ENCODE results near the gene CDHR5. TPM values are rescaled to one million over a fixed set of nuclear protein-coding genes. Genes with fewer than 3 reads are reported as not detected.

The CDHR5 gene
- total RNA-seq, 2 donors from 2014 or later, result 140 to 310 TPM

- Histone ChIP-seq H3K9ac (ENCODE audit: low read depth in 2 of 2, low read length in 2 of 2) (no peak overlapping the region), H3K27me3 (no peaks in the 10 kb centered on the region), H3K4me3 (no peak overlapping the region), H3K36me3 (peaks cover 6% of the 10 kb centered on the region), H3K27ac (no peak overlapping the region), H3K9me3 (no peaks in the 10 kb centered on the region), H3K4me1 (no peaks in the 10 kb centered on the region)
- peak; percentile 73 for DNase-seq
- TF ChIP-seq CTCF (IDR thresholded peaks at IDR 0.05), result peak; percentile 73
- intact Hi-C loops (cut with DNase I), result loop anchor here (5.0 kb wide), 1 partner anchor 65 kb away; no protein-coding TSS in a partner anchor
Measured at GRCh38 chr11:662689-663274, 38.0 kb upstream of the CDHR5 start.

- no peak overlapping the region for H3K9ac ChIP-seq (ENCODE audit: low read depth in 2 of 2, low read length in 2 of 2)
- H3K36me3 ChIP-seq, result peaks cover 6% of the 10 kb centered on the region
- H3K9me3 ChIP-seq, result no peaks in the 10 kb centered on the region
- no peak overlapping the region for H3K27ac ChIP-seq
- no peak for DNase-seq
- H3K4me3 ChIP-seq, result no peak overlapping the region
- no peaks in the 10 kb centered on the region for H3K4me1 ChIP-seq
- intact Hi-C loops (cut with DNase I), result loop anchor here (5.0 kb wide), 1 partner anchor 66 kb away; no protein-coding TSS in a partner anchor
- TF ChIP-seq CTCF (IDR thresholded peaks at IDR 0.05), result no peak
- no peaks in the 10 kb centered on the region for H3K27me3 ChIP-seq
Measured at GRCh38 chr11:660681-661444, 36.1 kb upstream of the CDHR5 start.

GRCh38 chr11:660281-660680 lies 35.5 kb upstream of the CDHR5 start:
- Histone ChIP-seq H3K9me3 (no peaks in the 10 kb centered on the region), H3K27me3 (no peaks in the 10 kb centered on the region), H3K4me3 (no peak overlapping the region), H3K36me3 (peaks cover 6% of the 10 kb centered on the region), H3K9ac (ENCODE audit: low read depth in 2 of 2, low read length in 2 of 2) (no peak overlapping the region), H3K4me1 (peaks cover 5% of the 10 kb centered on the region), H3K27ac (no peak overlapping the region)
- no peak for DNase-seq
- intact Hi-C loops (cut with DNase I), result loop anchor here (5.0 kb wide), 1 partner anchor 67 kb away; no protein-coding TSS in a partner anchor
- no peak for TF ChIP-seq CTCF (IDR thresholded peaks at IDR 0.05)

- no peaks in the 10 kb centered on the region for H3K27me3 ChIP-seq
- no peaks in the 10 kb centered on the region for H3K9me3 ChIP-seq
- H3K36me3 ChIP-seq, result peaks cover 6% of the 10 kb centered on the region
- DNase-seq, result no peak
- no peak overlapping the region for H3K27ac ChIP-seq
- peaks cover 9% of the 10 kb centered on the region for H3K4me1 ChIP-seq
- no peak overlapping the region for H3K9ac ChIP-seq (ENCODE audit: low read depth in 2 of 2, low read length in 2 of 2)
- intact Hi-C loops (cut with DNase I), result loop anchor here (5.0 kb wide), 1 partner anchor 68 kb away; no protein-coding TSS in a partner anchor
- no peak for TF ChIP-seq CTCF (IDR thresholded peaks at IDR 0.05)
- H3K4me3 ChIP-seq, result no peak overlapping the region
Measured at GRCh38 chr11:659532-660085, 34.9 kb upstream of the CDHR5 start.

- Histone ChIP-seq H3K9me3 (no peaks in the 10 kb centered on the region), H3K4me1 (peaks cover 9% of the 10 kb centered on the region), H3K27me3 (no peaks in the 10 kb centered on the region), H3K4me3 (no peak overlapping the region), H3K27ac (no peak overlapping the region), H3K9ac (ENCODE audit: low read depth in 2 of 2, low read length in 2 of 2) (no peak overlapping the region), H3K36me3 (peaks cover 6% of the 10 kb centered on the region)
- no peak for TF ChIP-seq CTCF (IDR thresholded peaks at IDR 0.05)
- no peak for DNase-seq
- intact Hi-C loops (cut with DNase I), result no loop called here
Measured at GRCh38 chr11:657691-658126, 33.0 kb upstream of the CDHR5 start.
